GM12878 (cell line): Measurements from ENCODE around the gene TMEM259. TPM values are rescaled to one million over a fixed set of nuclear protein-coding genes. Genes with fewer than 3 reads are reported as not detected.
A peak's percentile ranks its signal among the peaks of the same experiment; 100 is the strongest.

Experiments
- ASH2L ChIP-seq: fragments of 300-600, 200-600 bp; sonication (generic); IDR thresholded peaks from 2 replicates; pipeline ENCODE4 v1.6.1; 2017; ENCODE audit warnings: low read depth, mild to moderate bottlenecking, borderline replicate concordance
- CREM ChIP-seq: IDR thresholded peaks from 2 replicates; pipeline ENCODE4 v1.6.1; 2014; ENCODE audit warnings: antibody characterized with exemption, low read depth
- IKZF1 ChIP-seq: fragments of 450-650 bp; conservative IDR thresholded peaks from 2 replicates; pipeline ENCODE4 v1.6.1; 2017; ENCODE audit warnings: antibody characterized with exemption, mild to moderate bottlenecking
- POU2F2 ChIP-seq: IDR thresholded peaks from 3 replicates; pipeline ENCODE4 v1.6.1; 2011; ENCODE audit warnings: low read depth, mild to moderate bottlenecking, low read length, borderline replicate concordance
- TCF12 ChIP-seq: IDR thresholded peaks from 2 replicates; pipeline ENCODE4 v1.6.1; 2011; ENCODE audit warnings: low read depth, mild to moderate bottlenecking, low read length
- TCF7 ChIP-seq: IDR thresholded peaks from 2 replicates; pipeline ENCODE4 v1.6.1; 2014; ENCODE audit warnings: antibody characterized with exemption, borderline replicate concordance
- YBX1 ChIP-seq: fragments of 450-650 bp; IDR thresholded peaks from 2 replicates; pipeline ENCODE4 v1.6.1; 2016; ENCODE audit warnings: antibody characterized with exemption
- polyA plus RNA-seq, 11 experiments: library from polyadenylated mRNA; depleted of rRNA in 4 of 11; unstranded in 6 of 11; stranded (reverse) in 5 of 11; fragments of >200 nt; fragmentation: Nextera tagmentation in 4 of 11; fragmentation: Illumina TruSeq in 1 of 11; extraction: Ambion mirVana in 4 of 11; extraction: Trizol in 1 of 11; gene quantifications; 1 replicate in 1 of 11; 2 replicates in 10 of 11; pipeline versions ENCODE4 v1.2.1 to v1.2.3, GENCODE V29; 2011 to 2016; ENCODE audit warnings: inconsistent platforms in 2 of 11, missing spikeins in 2 of 11, low read depth in 1 of 11
- total RNA-seq, 4 experiments: library from RNA; depleted of rRNA in 3 of 4; stranded (reverse); fragments of >200 nt in 3 of 4; fragmentation: Illumina TruSeq in 1 of 4; extraction: Trizol in 1 of 4; gene quantifications; 2 replicates each; pipeline versions ENCODE4 v1.2.1 to v1.2.3, GENCODE V29; 2013 to 2021
- TF ChIP-seq, protein P1 (sequence below): fragments of 450-650 bp; IDR thresholded peaks from 2 replicates; pipeline ENCODE4 v1.6.1; 2017; ENCODE audit warnings: low read depth, mild to moderate bottlenecking, moderate library complexity
- TF ChIP-seq, protein P2 (sequence below): fragments of 450-650 bp; conservative IDR thresholded peaks from 2 replicates; pipeline ENCODE4 v1.6.1; 2017; ENCODE audit warnings: mild to moderate bottlenecking, moderate library complexity

The TMEM259 gene
- total and polyA plus RNA-seq, 10 of the 15 experiments (the other 5 are each of a cell fraction or from before 2014, with no cell fraction given) = 0.43 to 184 (median 62.0) TPM

GRCh38 chr19:1067341-1067957 lies 46.5 kb upstream of the TMEM259 start (continued):
- TF ChIP-seq, protein P1, sequence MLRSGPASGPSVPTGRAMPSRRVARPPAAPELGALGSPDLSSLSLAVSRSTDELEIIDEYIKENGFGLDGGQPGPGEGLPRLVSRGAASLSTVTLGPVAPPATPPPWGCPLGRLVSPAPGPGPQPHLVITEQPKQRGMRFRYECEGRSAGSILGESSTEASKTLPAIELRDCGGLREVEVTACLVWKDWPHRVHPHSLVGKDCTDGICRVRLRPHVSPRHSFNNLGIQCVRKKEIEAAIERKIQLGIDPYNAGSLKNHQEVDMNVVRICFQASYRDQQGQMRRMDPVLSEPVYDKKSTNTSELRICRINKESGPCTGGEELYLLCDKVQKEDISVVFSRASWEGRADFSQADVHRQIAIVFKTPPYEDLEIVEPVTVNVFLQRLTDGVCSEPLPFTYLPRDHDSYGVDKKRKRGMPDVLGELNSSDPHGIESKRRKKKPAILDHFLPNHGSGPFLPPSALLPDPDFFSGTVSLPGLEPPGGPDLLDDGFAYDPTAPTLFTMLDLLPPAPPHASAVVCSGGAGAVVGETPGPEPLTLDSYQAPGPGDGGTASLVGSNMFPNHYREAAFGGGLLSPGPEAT = peak; percentile 42; the same call in 1 of the 2 replicates
- TF ChIP-seq CREM = 0 out of 2 replicates have a peak, but pooled peaks have one; percentile 4
- TF ChIP-seq TCF12 = peak; percentile 6; the same call in 1 of the 2 replicates
- no peak for TF ChIP-seq YBX1
- peak; percentile 33; the same call in 1 of the 2 replicates for TF ChIP-seq IKZF1
- no peak for TF ChIP-seq TCF7
- TF ChIP-seq, protein P2, sequence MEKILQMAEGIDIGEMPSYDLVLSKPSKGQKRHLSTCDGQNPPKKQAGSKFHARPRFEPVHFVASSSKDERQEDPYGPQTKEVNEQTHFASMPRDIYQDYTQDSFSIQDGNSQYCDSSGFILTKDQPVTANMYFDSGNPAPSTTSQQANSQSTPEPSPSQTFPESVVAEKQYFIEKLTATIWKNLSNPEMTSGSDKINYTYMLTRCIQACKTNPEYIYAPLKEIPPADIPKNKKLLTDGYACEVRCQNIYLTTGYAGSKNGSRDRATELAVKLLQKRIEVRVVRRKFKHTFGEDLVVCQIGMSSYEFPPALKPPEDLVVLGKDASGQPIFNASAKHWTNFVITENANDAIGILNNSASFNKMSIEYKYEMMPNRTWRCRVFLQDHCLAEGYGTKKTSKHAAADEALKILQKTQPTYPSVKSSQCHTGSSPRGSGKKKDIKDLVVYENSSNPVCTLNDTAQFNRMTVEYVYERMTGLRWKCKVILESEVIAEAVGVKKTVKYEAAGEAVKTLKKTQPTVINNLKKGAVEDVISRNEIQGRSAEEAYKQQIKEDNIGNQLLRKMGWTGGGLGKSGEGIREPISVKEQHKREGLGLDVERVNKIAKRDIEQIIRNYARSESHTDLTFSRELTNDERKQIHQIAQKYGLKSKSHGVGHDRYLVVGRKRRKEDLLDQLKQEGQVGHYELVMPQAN = peak; percentile 39
- TF ChIP-seq POU2F2 = 0 out of 3 replicates have a peak, but pooled peaks have one; percentile 11
- 0 out of 2 replicates have a peak, but pooled peaks have one; percentile 21 for TF ChIP-seq ASH2L
